ENCODE data around the gene NLRC5. TPM values are rescaled to one million over a fixed set of nuclear protein-coding genes. Genes with fewer than 3 reads are reported as not detected.

The NLRC5 gene
- total RNA-seq, 1 experiment from 2014 or later: 0.98 TPM

- H3K9ac ChIP-seq (ENCODE audit: low read length): no peak overlapping the region
- H2AFZ ChIP-seq (ENCODE audit: low read length): no peak overlapping the region
- CTCF ChIA-PET: no interaction called here
- H3K79me2 ChIP-seq (ENCODE audit: low read length): no peaks in the 10 kb centered on the region
- no peaks in the 10 kb centered on the region for H3K9me2 ChIP-seq (replicated peaks; ENCODE audit: low read length)
- H3K9me3 ChIP-seq (ENCODE audit: low read length): no peaks in the 10 kb centered on the region
- H3K4me3 ChIP-seq (ENCODE audit: low read length): no peak overlapping the region
- H3K36me3 ChIP-seq (ENCODE audit: low read depth, low read length): no peaks in the 10 kb centered on the region
- H3K27me3 ChIP-seq (ENCODE audit: low read length): no peaks in the 10 kb centered on the region
- no peak overlapping the region for H3K4me2 ChIP-seq (ENCODE audit: low read length)
- H3K27ac ChIP-seq (ENCODE audit: low read length): no peak overlapping the region
- BruUV-seq (replicated peaks): no TSS peak
- no peaks in the 10 kb centered on the region for H4K20me1 ChIP-seq (ENCODE audit: low read length)
- TF ChIP-seq CTCF (conservative IDR thresholded peaks at IDR 0.05; ENCODE audit: low read depth, low read length) (no peak), EZH2phosphoT487 (IDR thresholded peaks at IDR 0.05; ENCODE audit: borderline replicate concordance, low read length) (no peak), EZH2 (IDR thresholded peaks at IDR 0.05; ENCODE audit: low read length, unreplicated experiment) (no peak)
- intact Hi-C loops (cut with micrococcal nuclease): no loop called here
- H3K4me1 ChIP-seq (ENCODE audit: insufficient read depth, low read length): no peaks in the 10 kb centered on the region
- DNase-seq: no peak
- POLR2A ChIA-PET (ENCODE audit: unreplicated experiment): interaction anchor here (0.6 to 0.7 kb wide), 2 partner anchors 35 to 75 kb away, joined by 5 to 7 read pairs; no protein-coding TSS in a partner anchor
- no peak for ATAC-seq
- no peaks in the 10 kb centered on the region for H3F3A ChIP-seq (ENCODE audit: low read length, unreplicated experiment)
Observed at GRCh38 chr16:57007050-57007449, 17.7 kb downstream of the NLRC5 start.

GRCh38 chr16:57007530-57007929 is 18.2 kb downstream of the NLRC5 start:
- DNase-seq (no peak), ATAC-seq (no peak)
- Histone ChIP-seq H2AFZ (ENCODE audit: low read length) (no peak overlapping the region), H3K4me2 (ENCODE audit: low read length) (no peak overlapping the region), H4K20me1 (ENCODE audit: low read length) (no peaks in the 10 kb centered on the region), H3K9ac (ENCODE audit: low read length) (no peak overlapping the region), H3K36me3 (ENCODE audit: low read depth, low read length) (no peaks in the 10 kb centered on the region), H3K79me2 (ENCODE audit: low read length) (no peaks in the 10 kb centered on the region), H3K9me2 (replicated peaks; ENCODE audit: low read length) (no peaks in the 10 kb centered on the region), H3K27me3 (ENCODE audit: low read length) (no peaks in the 10 kb centered on the region), H3K4me3 (ENCODE audit: low read length) (no peak overlapping the region), H3K27ac (ENCODE audit: low read length) (no peak overlapping the region), H3K9me3 (ENCODE audit: low read length) (no peaks in the 10 kb centered on the region), H3F3A (ENCODE audit: low read length, unreplicated experiment) (no peaks in the 10 kb centered on the region), H3K4me1 (ENCODE audit: insufficient read depth, low read length) (no peaks in the 10 kb centered on the region)
- CTCF ChIA-PET: no interaction called here
- intact Hi-C loops (cut with micrococcal nuclease): no loop called here
- POLR2A ChIA-PET (ENCODE audit: unreplicated experiment): interaction anchor here (0.6 to 0.7 kb wide), 2 partner anchors 36 to 75 kb away, joined by 5 to 7 read pairs; no protein-coding TSS in a partner anchor
- TF ChIP-seq CTCF (conservative IDR thresholded peaks at IDR 0.05; ENCODE audit: low read depth, low read length) (no peak), EZH2phosphoT487 (IDR thresholded peaks at IDR 0.05; ENCODE audit: borderline replicate concordance, low read length) (no peak), EZH2 (IDR thresholded peaks at IDR 0.05; ENCODE audit: low read length, unreplicated experiment) (no peak)
- no TSS peak for BruUV-seq (replicated peaks)

GRCh38 chr16:57008440-57008839 is 19.1 kb downstream of the NLRC5 start:
- Histone ChIP-seq H3K4me3 (ENCODE audit: low read length) (no peak overlapping the region), H3K79me2 (ENCODE audit: low read length) (no peaks in the 10 kb centered on the region), H3K27ac (ENCODE audit: low read length) (no peak overlapping the region), H3F3A (ENCODE audit: low read length, unreplicated experiment) (no peaks in the 10 kb centered on the region), H3K4me2 (ENCODE audit: low read length) (no peak overlapping the region), H3K27me3 (ENCODE audit: low read length) (no peaks in the 10 kb centered on the region), H4K20me1 (ENCODE audit: low read length) (no peaks in the 10 kb centered on the region), H3K4me1 (ENCODE audit: insufficient read depth, low read length) (no peaks in the 10 kb centered on the region; the same call in 1 of the 2 replicates), H3K36me3 (ENCODE audit: low read depth, low read length) (no peaks in the 10 kb centered on the region), H2AFZ (ENCODE audit: low read length) (no peak overlapping the region), H3K9ac (ENCODE audit: low read length) (no peak overlapping the region), H3K9me2 (replicated peaks; ENCODE audit: low read length) (no peaks in the 10 kb centered on the region), H3K9me3 (ENCODE audit: low read length) (no peaks in the 10 kb centered on the region)
- ATAC-seq: no peak
- intact Hi-C loops (cut with micrococcal nuclease): no loop called here
- ChIA-PET CTCF (no interaction called here), POLR2A (ENCODE audit: unreplicated experiment) (no interaction called here)
- DNase-seq: no peak
- BruUV-seq (replicated peaks): no TSS peak
- no peak for TF ChIP-seq EZH2phosphoT487 (IDR thresholded peaks at IDR 0.05; ENCODE audit: borderline replicate concordance, low read length)
- no peak for TF ChIP-seq EZH2 (IDR thresholded peaks at IDR 0.05; ENCODE audit: low read length, unreplicated experiment)
- TF ChIP-seq CTCF (conservative IDR thresholded peaks at IDR 0.05; ENCODE audit: low read depth, low read length): no peak
